OCI-LY7 (cell line): ENCODE data around the gene RNF167.

Experiments
- CTCF ChIP-seq: fragments of 200-600 bp; sonication (generic); conservative IDR thresholded peaks from 2 replicates; pipeline ENCODE4 v1.5.1; 2014; ENCODE audit warnings: mild to moderate bottlenecking, antibody characterized with exemption, low read length, moderate library complexity, mixed read lengths
- EZH2phosphoT487 ChIP-seq: fragments of 200-600 bp; sonication (generic); IDR thresholded peaks from 2 replicates; pipeline ENCODE4 v1.6.1; 2018; ENCODE audit warnings: low read depth, borderline replicate concordance, mild to moderate bottlenecking, mixed run types, antibody characterized with exemption, low read length, moderate library complexity, mixed read lengths

GRCh38 chr17:4939546-4939795 is 597 bp upstream of the RNF167 start:
- no peak for TF ChIP-seq CTCF
- TF ChIP-seq EZH2phosphoT487, result no peak
